Skin epidermis (tissue), 12 donors: ENCODE data around the gene TBC1D3B.
"Not testable (repeated sequence)": the region's sequence is repeated elsewhere in the genome, so short reads cannot be mapped to it uniquely, and the experiment has no call there.

Experiments used
- H3K27ac ChIP-seq, 21 experiments: fragments of 200-600 bp; sonication (generic) in 11 of 21; one replicate each; pipeline ENCODE4 v1.5.0; 2020; ENCODE audit warnings: mild to moderate bottlenecking in 3 of 21, inconsistent platforms in 2 of 21, moderate library complexity in 2 of 21
- H3K4me3 ChIP-seq, 7 experiments: fragments of 200-600 bp; sonication (generic) in 2 of 7; one replicate each; pipeline ENCODE4 v1.5.0; 2020; ENCODE audit warnings: inconsistent platforms in 2 of 7, mild to moderate bottlenecking in 2 of 7, moderate library complexity in 1 of 7

TBC1D3B gene

DNA sequence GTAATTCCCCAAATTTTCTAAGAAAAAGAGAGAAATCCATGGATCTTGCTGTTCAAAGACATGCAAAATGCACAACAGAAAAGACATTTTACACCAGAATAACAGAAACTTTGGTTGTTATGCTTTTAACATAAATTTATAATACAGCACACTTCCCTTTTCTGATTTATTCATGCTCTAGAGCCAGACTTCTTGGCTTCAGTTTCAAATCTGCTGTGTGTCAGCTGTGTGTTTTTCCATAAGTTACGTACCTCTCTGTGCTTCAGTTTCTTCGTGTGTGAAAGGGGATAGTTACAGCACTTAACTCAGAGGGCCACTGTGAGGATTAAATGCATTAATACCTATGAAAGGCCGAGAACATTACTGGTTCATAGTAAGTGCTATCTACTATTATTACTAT is 26.9 kb upstream of the TBC1D3B start:
- Histone ChIP-seq H3K4me3 (no peak overlapping the region), H3K27ac (peak overlapping the region in 1 of 21 experiments; percentile 14)

DNA sequence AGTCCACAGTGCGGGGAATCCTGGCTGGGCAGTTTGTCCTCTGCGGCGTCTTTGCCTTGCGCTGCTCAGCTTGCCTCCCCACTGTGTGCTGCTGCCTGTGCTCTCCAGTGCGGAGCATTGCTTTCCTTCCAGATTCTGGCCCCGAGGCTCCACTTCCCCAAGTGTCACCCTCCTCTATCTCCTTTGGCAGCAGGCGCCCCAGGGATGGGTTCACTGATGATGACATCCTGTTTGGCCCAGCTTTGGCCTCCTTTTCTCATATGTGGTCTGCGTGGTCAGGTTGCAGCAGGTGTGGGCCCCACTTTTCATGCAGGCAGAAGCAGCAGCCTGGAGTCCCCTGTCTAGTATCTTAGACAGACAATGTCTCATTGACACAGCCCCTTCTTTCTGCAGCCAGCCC is 25.1 kb upstream of the TBC1D3B start:
- H3K4me3 ChIP-seq, H3K27ac ChIP-seq: not testable (repeated sequence)

DNA sequence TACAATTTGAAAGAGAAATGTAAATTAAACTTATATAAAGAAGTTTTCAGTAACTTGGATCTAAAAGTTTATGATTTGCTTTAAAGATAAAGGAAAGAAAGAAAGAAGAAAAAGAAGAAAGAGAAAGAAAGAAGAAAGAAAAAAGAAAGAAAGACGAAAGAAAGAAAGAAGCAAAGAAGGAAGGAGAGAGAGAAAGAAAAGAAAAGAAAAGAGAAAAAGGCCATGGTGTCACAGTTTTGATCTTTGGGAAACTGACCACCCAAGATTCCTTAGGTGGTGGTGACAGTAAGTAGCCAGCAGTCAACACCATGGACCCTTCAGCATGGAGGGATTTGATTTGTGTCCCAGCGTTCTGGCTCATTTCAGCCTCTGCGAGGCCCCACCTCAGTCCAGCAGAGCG is 24.7 kb upstream of the TBC1D3B start:
- H3K4me3 ChIP-seq, H3K27ac ChIP-seq: not testable (repeated sequence)

DNA sequence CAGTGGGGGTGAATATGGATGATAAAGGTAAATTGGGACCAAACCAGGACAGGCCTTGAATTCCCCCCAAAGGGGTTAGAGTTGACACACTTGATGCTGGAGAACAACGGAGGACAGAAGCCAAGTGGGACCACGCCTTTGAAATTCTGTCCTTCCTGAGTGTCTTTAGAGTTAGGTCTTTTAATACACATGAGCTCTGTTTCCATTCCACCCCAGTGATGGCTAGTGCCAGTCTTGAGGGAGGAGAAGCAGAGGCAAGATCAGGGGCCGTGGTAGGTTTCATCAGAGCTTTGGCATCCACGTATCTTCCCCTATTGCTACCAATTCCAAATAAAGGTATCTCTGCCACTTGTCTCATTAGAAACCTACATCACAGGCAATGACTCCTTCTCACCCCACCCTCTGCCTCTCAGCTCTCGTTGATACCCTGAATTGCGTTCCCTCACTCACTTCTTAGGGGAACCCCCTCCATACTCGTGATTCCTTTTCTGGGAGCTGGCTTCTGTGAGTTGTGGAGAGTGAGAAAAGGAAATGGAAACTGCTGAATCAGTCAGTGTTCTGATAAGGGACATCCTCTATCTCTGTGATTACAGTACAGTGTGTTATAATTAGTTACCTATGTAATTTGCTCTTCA is 22.5 kb upstream of the TBC1D3B start:
- no peak overlapping the region for H3K27ac ChIP-seq
- H3K4me3 ChIP-seq = no peak overlapping the region

DNA sequence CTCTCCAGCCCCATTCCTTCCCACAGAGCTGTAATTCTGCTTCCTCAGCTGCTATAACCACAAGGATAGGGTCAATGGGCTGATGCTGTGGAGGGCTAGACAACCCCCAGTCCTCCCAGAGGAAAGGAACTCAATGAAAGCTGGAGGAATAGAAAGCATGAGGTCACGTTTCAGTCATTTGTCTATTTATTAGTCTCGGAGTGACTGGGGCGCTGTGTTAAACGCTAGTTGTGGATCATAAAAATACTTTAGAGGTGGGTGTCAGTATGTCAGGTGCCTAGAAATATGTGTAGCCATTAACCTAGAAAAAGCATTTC is 20.9 kb upstream of the TBC1D3B start:
- Histone ChIP-seq H3K27ac (peak overlapping the region in 3 of 21 experiments; percentile 20 to 77 (median 45)), H3K4me3 (no peak overlapping the region)

DNA sequence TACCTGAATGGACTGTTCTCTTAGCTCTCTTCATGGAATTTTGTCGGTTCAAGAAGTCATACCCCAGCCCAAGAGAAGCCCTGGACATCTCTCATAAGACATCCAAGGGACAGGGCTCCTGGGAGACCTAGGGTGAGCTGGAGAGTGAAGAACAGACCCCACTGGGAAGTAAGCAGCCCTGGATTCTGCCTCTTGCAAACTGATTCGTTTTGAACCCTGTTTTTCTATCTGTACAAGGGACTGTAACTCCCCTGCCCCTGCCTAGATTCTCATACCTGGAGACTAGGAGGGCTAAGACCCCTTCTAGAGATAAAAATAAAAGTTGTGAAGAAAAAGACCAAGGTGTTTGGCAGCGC is 19.7 kb upstream of the TBC1D3B start:
- Histone ChIP-seq H3K4me3 (no peak overlapping the region), H3K27ac (peak overlapping the region in 6 of 21 experiments; percentile 15 to 77 (median 42))

DNA sequence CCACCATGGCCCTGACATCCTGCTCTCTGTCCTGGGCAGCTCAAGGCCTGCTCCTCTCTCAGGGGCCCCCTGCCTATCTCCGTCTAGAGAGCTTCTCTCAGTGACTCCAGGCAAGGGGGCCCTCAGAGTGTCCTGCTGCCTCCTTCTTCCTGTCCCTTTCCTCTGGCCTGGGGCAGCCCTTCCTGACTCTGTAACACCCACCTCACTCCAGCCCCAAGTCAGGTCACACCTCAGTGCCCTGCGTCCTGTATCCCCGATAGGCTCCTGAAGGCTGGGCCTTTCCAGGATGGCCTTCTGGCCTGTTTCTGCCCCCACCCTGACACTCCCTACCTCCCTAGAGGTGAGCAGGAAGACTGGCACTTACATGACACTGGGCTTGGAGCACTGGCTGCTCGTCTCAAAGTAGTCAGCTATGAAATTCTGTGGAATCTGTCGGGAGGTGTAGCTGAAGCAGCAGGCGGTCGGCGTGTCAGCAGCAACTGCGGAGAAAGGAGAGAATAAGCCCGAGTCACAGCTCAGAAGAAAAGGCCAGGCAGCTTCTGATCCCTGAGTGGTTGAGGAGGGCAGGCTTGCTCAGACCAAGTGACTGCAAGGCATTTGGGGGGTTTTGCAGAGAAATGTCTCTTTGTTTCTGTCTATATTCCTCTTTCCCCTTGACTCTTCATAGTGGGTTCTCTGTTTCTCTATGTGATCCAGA is 19.1 kb upstream of the TBC1D3B start:
- Histone ChIP-seq H3K4me3 (no peak overlapping the region), H3K27ac (peak overlapping the region in 6 of 21 experiments; percentile 0 to 77 (median 36))

DNA sequence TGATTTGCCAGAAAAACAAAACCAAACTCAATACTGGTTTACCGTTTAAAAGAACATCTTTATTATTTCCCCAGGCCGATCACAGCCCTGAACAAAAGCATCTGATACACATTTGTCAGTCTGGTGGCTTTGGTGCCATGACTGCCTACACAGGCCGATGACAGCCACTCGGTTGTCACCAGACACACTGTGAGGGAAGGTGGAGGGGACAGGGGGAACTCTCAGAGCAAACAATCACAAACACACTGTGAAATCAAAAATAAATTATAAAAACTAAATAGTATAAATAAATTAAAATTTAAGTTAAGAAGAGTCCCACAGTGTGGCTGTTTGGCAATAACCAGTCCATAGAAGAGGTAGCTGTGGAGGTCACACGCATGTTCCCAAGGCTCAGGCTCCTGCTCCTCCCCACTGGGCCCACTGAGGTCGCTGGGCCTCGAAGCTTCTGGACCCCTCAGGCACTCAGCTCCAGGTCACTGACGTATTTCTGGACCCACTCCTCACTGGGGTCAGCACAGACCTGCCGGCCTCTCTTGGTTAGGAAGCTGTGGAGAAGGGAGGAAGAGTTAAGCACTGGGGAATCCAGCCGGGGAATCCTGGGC is 18.5 kb upstream of the TBC1D3B start:
- not testable (repeated sequence) for H3K4me3 ChIP-seq
- peak overlapping the region in 4 of 21 experiments; percentile 0 to 40 (median 36) for H3K27ac ChIP-seq

DNA sequence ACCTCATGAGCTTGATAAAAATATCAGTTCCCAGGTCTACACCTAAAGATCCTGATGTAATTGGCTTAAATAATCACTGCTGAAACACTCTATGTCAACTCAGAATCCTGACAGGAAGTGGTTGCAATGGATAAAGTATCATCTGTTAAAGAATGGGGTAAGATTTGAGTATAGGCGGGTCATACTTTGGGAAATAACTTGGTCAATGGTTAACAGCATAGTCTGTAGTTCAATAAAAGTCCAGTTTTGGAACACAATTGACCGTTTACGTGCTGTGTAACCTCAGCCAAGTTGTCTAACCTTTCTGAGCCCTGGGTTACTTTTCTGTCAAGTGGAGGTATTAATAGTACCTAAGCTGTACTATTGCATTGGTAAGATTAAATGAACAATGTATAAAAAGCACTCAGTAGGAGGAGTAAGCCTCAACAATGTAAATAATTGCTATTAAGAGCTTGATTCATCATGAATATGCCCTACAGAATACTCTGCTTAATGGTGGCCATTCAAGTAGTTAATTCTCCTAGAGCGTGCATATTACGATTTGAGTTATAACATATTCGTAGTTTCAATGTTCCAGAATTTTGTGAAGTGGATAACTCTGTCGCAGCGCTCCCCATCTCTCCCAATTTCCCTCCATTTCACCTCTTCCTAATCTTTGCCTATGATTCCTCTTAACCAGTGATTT is 17.9 kb upstream of the TBC1D3B start:
- not testable (repeated sequence) for H3K4me3 ChIP-seq

DNA sequence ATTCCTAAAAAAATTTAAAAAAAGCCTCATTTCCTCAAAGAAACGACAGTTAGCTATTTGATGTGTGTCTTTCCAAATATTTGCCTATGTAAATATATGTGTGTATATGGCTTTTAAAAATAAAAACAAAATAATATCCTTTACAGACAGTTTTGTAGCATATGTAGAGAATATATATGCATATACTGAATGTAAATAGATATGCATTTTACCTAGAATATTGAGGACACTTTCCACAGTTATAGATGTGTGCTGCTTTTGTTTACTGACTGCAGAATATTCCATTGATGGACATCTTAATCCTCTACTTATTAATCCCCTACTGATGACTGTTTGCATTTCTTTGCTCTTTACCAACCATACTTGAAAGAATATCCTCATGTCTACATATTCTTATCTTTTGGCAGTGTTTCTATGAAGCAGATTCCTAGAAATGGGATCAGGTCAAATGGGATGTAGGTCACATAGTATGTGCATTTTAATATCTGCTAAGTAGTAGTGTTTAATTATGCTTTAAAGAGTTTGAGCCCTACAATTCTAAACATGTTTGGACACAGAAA is 16.9 kb upstream of the TBC1D3B start:
- Histone ChIP-seq H3K4me3 (no peak overlapping the region), H3K27ac (peak overlapping the region in 4 of 21 experiments; percentile 51 to 65 (median 57))

More for the DNA sequence above, 17.9 kb upstream of the TBC1D3B start:
- H3K27ac ChIP-seq = peak overlapping the region in 1 of 21 experiments; percentile 32

DNA sequence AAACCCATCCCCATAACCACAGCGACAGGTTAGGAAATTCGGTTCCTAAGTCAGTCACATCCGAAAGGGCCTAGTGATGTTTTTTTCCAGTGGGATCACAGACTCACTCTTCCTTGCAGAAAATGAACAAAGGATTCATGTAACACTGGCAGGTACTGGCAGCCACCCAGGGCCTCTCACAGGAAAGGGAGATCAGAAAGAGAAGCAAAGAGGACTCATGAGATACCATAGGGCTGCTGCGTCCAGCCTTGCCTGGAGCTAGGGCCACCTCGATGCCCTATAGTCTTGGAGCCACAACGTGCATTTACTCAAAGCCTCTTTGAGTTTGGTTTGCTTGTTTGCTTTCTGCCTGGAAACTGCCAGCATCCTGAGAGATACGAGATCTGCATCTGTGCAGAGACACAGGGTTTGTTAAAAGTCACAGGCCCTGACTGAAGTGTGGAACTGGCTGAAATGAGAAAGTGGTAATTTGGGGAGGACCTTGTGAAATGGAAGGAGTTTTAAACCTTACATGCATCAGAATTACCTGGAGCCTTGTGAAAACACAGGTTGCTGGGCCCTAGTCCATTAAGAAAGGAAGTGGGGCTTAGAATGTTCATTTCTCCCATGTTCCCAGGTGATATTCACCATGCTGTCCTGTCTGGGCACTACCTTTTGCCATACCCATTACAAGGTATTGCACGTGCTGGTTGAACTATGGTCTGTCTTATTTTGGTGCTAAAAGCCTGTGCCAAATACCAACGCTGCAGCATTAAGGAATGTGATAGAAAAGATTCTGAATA is 14.3 kb upstream of the TBC1D3B start:
- H3K27ac ChIP-seq = peak overlapping the region in 3 of 21 experiments; percentile 12 to 45 (median 30)

DNA sequence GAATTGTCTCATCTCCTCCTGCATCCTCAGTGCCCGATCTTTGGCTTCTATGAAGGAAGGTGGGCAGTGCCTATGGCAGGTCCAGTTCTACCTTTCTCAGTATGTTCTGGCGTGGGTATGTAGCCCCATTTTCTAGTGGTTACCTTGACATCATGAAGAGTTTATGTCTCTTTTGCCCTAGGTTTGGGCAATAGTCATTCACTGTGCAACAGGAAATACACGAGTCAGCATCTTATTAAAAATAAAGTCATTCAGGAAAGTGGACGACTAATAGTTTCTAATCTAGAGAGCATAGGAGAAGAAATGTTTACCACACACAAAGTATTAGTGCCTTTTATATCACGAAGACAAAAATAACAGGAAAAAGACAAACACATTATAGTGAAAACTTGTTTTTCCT is 13.6 kb upstream of the TBC1D3B start:
- H3K27ac ChIP-seq = peak overlapping the region in 3 of 21 experiments; percentile 12 to 45 (median 30)

More for the DNA sequence above, 14.3 kb upstream of the TBC1D3B start:
- not testable (repeated sequence) for H3K4me3 ChIP-seq

DNA sequence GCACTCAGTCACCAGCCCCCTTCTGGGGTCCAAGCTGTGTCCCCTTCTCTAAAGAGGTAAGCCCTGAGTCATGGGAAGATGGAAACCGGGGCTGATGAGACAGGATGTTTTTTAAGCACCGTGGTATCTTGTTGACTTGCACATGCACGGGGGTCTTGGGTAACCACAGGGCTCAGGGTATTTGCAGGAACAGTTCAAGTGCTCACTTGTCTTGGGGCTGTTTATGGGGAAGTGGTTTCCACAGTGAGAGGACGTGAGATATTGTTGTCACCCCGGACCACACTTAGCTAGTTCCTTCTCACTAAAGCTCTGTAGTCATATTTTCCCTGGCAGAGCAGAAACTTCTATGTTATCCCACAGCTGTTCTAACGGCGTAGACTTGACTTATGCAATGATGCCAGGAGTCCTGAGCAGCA is 12.5 kb upstream of the TBC1D3B start:
- Histone ChIP-seq H3K27ac (peak overlapping the region in 8 of 21 experiments; percentile 10 to 78 (median 52)), H3K4me3 (no peak overlapping the region)

More for the DNA sequence above, 13.6 kb upstream of the TBC1D3B start:
- not testable (repeated sequence) for H3K4me3 ChIP-seq

DNA sequence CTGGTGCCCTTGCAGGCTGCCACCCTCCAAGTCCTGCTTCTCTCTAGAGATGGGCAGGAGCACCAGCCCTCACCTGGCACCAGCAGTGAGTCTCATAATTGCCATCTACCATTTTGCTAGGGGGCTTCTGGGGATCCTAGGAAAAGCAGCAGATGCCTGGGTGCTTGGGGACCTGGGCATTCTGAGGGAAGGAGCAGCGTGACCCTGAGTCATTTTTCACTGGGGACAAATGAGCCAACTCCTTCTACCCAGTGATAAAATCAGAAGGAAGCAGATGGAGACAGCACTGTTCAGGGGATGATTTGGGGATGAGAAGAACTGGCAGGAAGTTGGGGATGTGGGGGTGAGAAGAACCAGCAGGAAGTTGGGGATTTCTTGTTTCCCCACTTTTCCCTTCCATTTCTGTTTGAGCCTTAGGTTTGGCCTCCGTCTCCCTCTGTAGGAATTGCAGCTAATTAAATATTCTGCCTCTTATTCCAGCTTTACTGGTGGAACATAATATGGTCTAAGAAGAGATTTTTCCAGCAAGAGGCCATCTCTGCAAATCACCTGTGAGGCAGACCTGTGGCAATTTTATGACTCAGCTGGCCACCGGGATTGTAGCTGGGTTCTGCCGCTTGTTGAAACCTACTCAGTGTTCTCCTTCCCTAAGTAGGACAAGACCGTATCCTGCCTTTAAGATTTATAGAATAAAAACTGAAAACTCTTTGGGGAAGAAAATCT is 11.7 kb upstream of the TBC1D3B start:
- H3K4me3 ChIP-seq = not testable (repeated sequence)
- peak overlapping the region in 11 of 21 experiments; percentile 10 to 78 (median 49) for H3K27ac ChIP-seq

DNA sequence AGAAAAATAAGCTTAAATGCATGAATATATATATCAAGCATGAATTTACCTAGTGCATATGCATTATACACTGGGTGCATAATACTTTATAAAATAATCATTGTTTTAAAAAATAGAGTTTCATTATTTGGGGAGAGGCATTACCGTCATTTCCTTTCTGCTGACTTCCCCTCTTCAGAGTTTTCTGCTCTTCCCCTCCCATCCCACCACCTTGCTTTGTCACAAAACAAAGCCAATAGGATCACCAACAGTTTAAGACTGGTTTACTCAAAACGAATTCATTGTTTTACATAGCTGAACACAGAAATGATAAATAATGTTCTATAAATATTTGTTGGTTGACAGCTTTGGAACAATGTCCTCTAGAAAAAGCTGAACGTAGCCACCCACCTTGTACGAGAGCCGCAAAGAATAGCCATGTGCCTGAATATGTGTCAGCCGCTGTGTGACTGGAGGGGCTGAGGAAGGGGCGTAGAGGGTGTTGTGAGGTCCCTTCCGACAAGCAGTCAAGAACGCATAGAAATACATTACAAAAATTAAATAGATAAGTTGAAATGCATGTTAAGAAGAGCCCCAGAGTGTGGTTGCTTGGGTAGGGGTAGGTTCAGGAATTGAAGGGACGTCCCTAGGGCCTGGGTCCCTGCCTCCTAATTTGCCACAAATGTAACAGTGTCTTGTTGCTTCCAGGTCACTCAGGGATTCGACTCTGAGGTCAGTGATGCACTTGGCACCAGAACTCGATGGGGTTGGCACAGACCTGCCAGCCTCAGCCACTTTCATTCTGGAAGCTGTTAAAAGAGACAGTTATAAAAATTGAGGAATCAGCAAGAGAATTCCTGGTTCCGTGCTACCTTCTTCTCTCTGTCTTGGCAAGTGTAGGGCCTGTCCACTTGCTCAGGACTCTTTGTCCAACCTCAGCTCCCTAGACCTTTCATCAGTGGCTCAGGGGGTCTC is 10.7 kb upstream of the TBC1D3B start:
- H3K4me3 ChIP-seq = not testable (repeated sequence)
- H3K27ac ChIP-seq = peak overlapping the region in 11 of 21 experiments; percentile 10 to 78 (median 49)

DNA sequence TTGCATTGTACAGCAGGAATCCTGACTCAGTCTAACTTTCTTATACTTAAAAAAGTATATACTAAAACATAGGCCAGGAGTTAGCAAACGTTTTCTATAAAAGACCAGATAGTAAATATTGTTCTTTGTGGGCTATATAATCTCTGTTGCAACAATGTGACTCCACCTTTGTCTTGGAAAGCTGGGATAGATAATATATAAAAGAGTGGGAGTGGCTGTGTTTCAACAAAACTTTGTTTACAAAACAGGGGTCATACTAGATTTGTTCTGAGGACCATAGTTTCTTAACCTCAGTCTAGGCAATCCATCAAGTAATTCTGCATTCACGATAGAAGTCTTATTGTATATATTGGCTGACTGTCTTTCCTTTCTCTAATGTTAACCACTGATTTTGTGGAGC is 9.0 kb upstream of the TBC1D3B start:
- peak overlapping the region in 3 of 21 experiments; percentile 26 to 88 (median 86) for H3K27ac ChIP-seq
- H3K4me3 ChIP-seq = no peak overlapping the region

DNA sequence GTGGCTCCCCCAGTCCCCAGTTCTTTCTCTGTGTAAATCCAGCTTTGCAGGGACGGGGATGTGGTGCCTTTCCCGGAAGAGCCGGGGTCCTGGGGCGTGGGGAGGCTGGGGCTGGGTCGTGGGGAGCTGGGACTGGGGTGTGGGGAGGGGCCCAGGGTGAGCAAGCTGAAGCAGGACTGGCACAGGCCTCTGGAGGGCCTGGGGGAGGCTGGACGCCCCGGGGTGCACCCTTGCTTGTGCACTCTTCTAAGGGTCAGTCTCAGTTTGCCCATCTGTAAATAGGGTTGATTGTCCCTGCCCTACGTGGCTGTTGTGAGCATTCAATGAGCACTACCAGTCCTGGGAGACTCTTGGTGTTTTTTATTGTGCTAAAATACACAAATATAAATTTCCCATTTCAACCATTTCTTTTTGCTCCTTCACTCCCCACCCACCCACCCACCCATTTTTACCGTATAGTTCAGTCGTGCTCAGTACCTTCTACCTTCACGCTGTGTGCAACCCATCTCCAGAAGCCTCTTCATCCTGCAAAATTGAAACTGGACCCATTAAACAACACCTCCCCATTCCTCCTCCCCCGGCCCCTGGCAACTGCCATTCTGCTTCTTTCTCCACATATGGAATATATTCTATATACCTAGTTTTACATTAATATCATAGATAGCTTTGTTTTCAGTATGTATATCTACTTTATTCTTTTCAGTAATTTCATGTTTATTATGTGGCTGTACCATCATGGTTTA is 7.8 kb upstream of the TBC1D3B start:
- Histone ChIP-seq H3K27ac (peak overlapping the region in 13 of 21 experiments; percentile 56 to 90 (median 85)), H3K4me3 (peak overlapping the region in 5 of 7 experiments; percentile 49 to 62 (median 56))
